ENCODE measurements around the gene ATP6AP2. TPM values are rescaled to one million over a fixed set of nuclear protein-coding genes. Genes with fewer than 3 reads are reported as not detected.

Gene ATP6AP2
- total RNA-seq, 1 donor from 2014 or later, result 42.5 TPM

DNA sequence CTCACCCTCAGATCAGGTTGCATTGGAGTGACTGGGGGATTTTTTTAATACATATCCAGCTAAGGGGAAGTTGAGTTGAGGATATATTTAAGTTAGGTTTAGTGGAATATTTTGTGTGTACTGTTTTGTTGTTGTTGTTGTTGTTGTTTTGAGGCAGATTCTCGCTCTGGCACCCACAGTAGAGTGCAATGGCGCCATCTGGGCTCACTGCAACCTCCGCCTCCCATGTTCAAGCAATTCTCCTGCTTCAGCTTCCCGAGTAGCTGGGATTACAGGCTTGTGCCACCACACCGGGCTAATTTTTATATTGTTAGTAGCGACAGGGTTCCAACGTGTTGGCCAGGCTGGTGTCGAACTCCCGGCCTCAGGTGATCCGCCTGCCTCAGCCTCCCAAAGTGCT lies 38.6 kb upstream of the ATP6AP2 start:
- no peak for DNase-seq
- no peak for TF ChIP-seq CTCF (IDR thresholded peaks at IDR 0.05; ENCODE audit: borderline replicate concordance)
- Histone ChIP-seq H3K27ac (replicated peaks) (no peak overlapping the region), H3K27me3 (ENCODE audit: low read depth) (no peaks in the 10 kb centered on the region), H3K4me3 (no peak overlapping the region), H3K9me3 (replicated peaks) (no peaks in the 10 kb centered on the region), H3K36me3 (no peaks in the 10 kb centered on the region), H3K4me1 (peaks cover 3% of the 10 kb centered on the region)
- intact Hi-C loops (cut with micrococcal nuclease), result loop anchor here (10.0 kb wide), 1 partner anchor 113 kb away; no protein-coding TSS in a partner anchor

DNA sequence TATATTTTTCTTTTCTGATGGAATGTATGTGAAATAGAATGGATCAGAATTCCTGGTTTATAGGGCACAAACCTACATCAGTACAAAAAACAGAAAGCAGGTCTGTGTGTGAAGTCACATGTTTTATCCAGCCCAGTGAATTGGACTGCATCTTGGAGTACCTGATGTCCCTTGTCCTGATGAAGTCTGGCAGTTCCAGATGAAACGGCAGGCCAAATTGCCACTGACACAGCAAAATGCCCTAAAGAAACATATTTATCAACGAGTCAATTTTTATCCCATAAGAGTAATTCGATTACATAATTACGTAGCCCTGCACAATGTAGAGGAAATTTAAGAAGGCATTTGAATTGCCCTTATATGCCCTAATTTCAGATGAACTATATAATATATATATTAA lies 37.8 kb upstream of the ATP6AP2 start:
- DNase-seq, result no peak
- no peak for TF ChIP-seq CTCF (IDR thresholded peaks at IDR 0.05; ENCODE audit: borderline replicate concordance)
- no peaks in the 10 kb centered on the region for H3K9me3 ChIP-seq (replicated peaks)
- no peak overlapping the region for H3K27ac ChIP-seq (replicated peaks)
- intact Hi-C loops (cut with micrococcal nuclease), result loop anchor here (10.0 kb wide), 1 partner anchor 112 kb away; no protein-coding TSS in a partner anchor
- H3K27me3 ChIP-seq (ENCODE audit: low read depth), result no peaks in the 10 kb centered on the region
- no peaks in the 10 kb centered on the region for H3K36me3 ChIP-seq
- no peak overlapping the region for H3K4me3 ChIP-seq
- peaks cover 3% of the 10 kb centered on the region for H3K4me1 ChIP-seq

DNA sequence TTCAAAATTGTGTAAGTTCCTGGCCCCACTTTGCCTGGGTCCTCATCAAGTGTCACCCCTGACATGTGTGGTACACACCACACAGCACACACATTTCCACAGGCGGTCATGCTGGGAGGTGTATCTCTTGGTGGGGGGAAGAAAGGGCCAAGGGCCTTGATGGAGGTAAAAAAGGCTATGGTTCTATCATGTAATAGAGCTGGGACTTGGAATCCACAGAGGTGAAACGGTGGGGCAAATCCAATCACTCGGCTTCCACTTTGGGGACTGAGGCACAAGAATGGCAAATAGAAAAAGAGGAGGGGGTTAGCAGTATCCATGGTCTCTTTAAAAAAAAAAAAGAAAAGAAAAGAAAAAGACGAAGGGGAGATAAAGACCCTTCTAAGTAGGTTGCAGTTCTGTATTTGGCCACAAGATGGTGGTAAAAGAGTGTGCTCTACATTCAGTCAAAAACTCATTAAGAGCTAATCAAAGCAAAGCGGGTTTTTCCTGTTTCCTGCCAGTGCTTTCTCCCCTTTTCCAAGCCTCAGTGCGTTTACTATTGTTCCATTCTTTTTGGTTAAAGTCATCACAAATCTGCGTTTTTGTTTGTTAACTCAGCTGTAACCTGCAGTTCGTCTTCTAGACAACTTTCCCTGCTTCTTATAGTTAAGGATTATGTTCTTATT lies 37.0 kb upstream of the ATP6AP2 start:
- peaks cover 3% of the 10 kb centered on the region for H3K4me1 ChIP-seq
- no peaks in the 10 kb centered on the region for H3K27me3 ChIP-seq (ENCODE audit: low read depth)
- H3K36me3 ChIP-seq, result no peaks in the 10 kb centered on the region
- intact Hi-C loops (cut with micrococcal nuclease), result loop anchor here (10.0 kb wide), 1 partner anchor 111 kb away; no protein-coding TSS in a partner anchor
- H3K27ac ChIP-seq (replicated peaks), result no peak overlapping the region
- TF ChIP-seq CTCF (IDR thresholded peaks at IDR 0.05; ENCODE audit: borderline replicate concordance), result peak; percentile 77
- peak overlapping the region; percentile 9 for H3K4me3 ChIP-seq
- DNase-seq, result no peak
- H3K9me3 ChIP-seq (replicated peaks), result no peaks in the 10 kb centered on the region

DNA sequence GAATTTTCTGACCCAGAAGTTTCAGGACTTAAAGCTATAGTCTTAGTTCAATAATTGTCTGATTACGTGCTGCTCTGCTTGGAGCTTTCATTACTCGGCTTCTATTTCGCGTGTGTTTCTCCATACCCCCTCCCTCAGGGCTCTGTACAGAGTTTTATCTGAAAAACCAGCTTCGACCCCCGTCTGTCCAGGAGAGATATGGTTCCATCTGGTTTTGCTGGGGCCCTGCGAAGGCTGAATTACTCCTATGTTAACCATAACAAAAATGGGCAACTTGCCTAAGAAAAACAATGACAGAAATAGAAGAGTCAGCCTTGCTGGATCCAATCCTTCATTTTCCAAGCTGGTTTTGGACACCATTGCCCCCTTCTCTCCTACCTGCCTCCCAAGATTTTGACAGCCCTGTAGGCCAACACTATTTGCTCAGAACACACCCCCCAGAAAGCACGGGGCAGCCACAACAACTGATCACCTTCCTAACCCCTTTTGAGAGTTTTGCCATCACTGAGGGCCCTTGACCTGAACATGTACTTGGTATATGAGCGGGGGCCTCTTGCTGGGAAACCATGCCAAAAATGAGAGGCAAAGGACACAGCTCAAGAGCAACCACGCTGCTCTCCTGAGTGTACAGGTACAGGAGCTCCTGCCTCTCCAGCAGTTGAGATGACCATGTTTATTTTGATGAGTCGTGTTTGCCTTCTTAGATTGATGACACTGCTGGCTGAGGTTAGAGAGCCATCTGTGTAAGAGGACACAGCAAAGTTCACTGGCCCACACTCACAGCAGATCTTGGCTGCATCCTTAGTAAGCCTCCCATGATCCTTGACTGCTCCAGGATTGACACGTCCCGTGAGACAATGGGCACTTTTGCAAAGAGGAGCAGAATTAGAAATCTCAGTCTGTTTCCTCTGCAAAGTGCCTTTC lies 36.2 kb upstream of the ATP6AP2 start:
- H3K4me1 ChIP-seq, result peaks cover 3% of the 10 kb centered on the region
- no peak for TF ChIP-seq CTCF (IDR thresholded peaks at IDR 0.05; ENCODE audit: borderline replicate concordance)
- no peaks in the 10 kb centered on the region for H3K9me3 ChIP-seq (replicated peaks)
- DNase-seq, result no peak
- H3K27ac ChIP-seq (replicated peaks), result no peak overlapping the region
- peak overlapping the region; percentile 9 for H3K4me3 ChIP-seq
- intact Hi-C loops (cut with micrococcal nuclease), result loop anchor here (10.0 kb wide), 1 partner anchor 110 kb away; no protein-coding TSS in a partner anchor
- H3K36me3 ChIP-seq, result no peaks in the 10 kb centered on the region
- no peaks in the 10 kb centered on the region for H3K27me3 ChIP-seq (ENCODE audit: low read depth)

- DNase-seq, result no peak
- TF ChIP-seq CTCF (IDR thresholded peaks at IDR 0.05; ENCODE audit: borderline replicate concordance), result no peak
- intact Hi-C loops (cut with micrococcal nuclease), result loop anchor here (10.0 kb wide), 1 partner anchor 108 kb away; no protein-coding TSS in a partner anchor
- Histone ChIP-seq H3K27ac (replicated peaks) (no peak overlapping the region), H3K4me3 (no peak overlapping the region), H3K4me1 (no peaks in the 10 kb centered on the region), H3K36me3 (no peaks in the 10 kb centered on the region), H3K9me3 (replicated peaks) (no peaks in the 10 kb centered on the region), H3K27me3 (ENCODE audit: low read depth) (no peaks in the 10 kb centered on the region)
These were observed 33.9 kb upstream of the ATP6AP2 start for GRCh38 chrX:40546870-40547269.
